Type B pancreatic cell (in vitro differentiated cells): Measurements from ENCODE around the gene MIB2. TPM values are rescaled to one million over a fixed set of nuclear protein-coding genes. Genes with fewer than 3 reads are reported as not detected.

Experiments used
- DNase-seq: peaks from one replicate; pipeline ENCODE4 v3.0.0; 2021; ENCODE audit warnings: mixed read lengths; ENCODE audit not compliant: unreplicated experiment; ENCODE audit errors: extremely low spot score
- H3K27ac Mint-ChIP-seq: 2 replicates; pipeline ENCODE4 v1.8.0; 2021; ENCODE audit warnings: mild to moderate bottlenecking, mixed read lengths
- H3K27me3 Mint-ChIP-seq: 2 replicates; pipeline ENCODE4 v1.8.0; 2021; ENCODE audit warnings: mixed read lengths
- H3K36me3 Mint-ChIP-seq: 2 replicates; pipeline ENCODE4 v1.8.0; 2021; ENCODE audit warnings: mixed read lengths
- H3K4me1 Mint-ChIP-seq: one replicate; pipeline ENCODE4 v1.8.0; 2021; ENCODE audit warnings: mixed read lengths; ENCODE audit not compliant: unreplicated experiment
- H3K4me3 Mint-ChIP-seq: 2 replicates; pipeline ENCODE4 v1.8.0; 2021; ENCODE audit warnings: mild to moderate bottlenecking, mixed read lengths
- H3K9me3 Mint-ChIP-seq: 2 replicates; pipeline ENCODE4 v1.8.0; 2021; ENCODE audit warnings: mixed read lengths
- CTCF ChIP-seq: fragments of 200-600 bp; sonication (generic); conservative IDR thresholded peaks from 2 replicates; pipeline ENCODE4 v1.5.0; 2021; ENCODE audit warnings: antibody characterized with exemption, mild to moderate bottlenecking
- total RNA-seq: library from RNA; stranded (reverse); gene quantifications from 2 replicates; pipeline ENCODE4 v1.2.1, GENCODE V29; 2021; ENCODE audit warnings: low replicate concordance

Gene MIB2
- total RNA-seq, 1 donor from 2014 or later: 114 TPM

DNA sequence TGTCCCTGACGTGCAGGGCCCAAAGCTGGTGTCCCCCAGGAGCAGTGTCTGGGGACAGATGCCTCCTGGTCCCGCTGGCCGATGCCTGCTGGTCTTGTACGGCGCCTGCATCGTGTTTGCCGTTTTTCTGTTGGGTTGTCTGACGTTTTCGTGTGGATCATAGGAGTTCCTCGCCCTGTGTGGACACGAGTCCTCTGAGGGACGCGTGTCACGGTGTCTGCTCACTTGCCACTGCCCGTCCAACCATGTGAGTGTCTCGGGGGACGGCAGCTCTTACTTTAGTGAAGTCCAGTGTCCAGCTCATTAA, 7.4 kb downstream of the MIB2 start:
- Mint-ChIP-seq H3K27ac (no peak overlapping the region), H3K36me3 (no peaks in the 10 kb centered on the region), H3K9me3 (no peaks in the 10 kb centered on the region), H3K4me3 (no peak overlapping the region), H3K4me1 (no peaks in the 10 kb centered on the region), H3K27me3 (no peaks in the 10 kb centered on the region)
- DNase-seq: no peak
- no peak for TF ChIP-seq CTCF

DNA sequence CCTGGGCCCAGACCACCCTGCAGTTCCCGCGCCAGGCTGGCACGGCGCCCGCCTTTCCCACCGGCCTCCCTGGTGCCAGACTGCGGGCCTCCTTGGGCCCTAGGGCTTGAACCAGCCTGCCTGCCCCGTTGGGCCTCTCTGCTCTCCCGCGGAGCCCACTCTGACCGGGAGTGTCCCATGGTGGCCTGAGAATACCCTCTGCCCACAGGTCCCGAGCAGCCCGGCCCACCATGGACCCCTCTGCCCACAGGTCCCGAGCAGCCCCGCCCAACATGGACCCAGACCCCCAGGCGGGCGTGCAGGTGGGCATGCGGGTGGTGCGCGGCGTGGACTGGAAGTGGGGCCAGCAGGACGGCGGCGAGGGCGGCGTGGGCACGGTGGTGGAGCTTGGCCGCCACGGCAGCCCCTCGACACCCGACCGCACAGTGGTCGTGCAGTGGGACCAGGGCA, 7.9 kb downstream of the MIB2 start:
- H3K27ac Mint-ChIP-seq: no peak overlapping the region
- H3K4me3 Mint-ChIP-seq: no peak overlapping the region
- DNase-seq: no peak
- H3K27me3 Mint-ChIP-seq: no peaks in the 10 kb centered on the region
- no peaks in the 10 kb centered on the region for H3K4me1 Mint-ChIP-seq
- no peaks in the 10 kb centered on the region for H3K36me3 Mint-ChIP-seq
- TF ChIP-seq CTCF: no peak
- no peaks in the 10 kb centered on the region for H3K9me3 Mint-ChIP-seq

DNA sequence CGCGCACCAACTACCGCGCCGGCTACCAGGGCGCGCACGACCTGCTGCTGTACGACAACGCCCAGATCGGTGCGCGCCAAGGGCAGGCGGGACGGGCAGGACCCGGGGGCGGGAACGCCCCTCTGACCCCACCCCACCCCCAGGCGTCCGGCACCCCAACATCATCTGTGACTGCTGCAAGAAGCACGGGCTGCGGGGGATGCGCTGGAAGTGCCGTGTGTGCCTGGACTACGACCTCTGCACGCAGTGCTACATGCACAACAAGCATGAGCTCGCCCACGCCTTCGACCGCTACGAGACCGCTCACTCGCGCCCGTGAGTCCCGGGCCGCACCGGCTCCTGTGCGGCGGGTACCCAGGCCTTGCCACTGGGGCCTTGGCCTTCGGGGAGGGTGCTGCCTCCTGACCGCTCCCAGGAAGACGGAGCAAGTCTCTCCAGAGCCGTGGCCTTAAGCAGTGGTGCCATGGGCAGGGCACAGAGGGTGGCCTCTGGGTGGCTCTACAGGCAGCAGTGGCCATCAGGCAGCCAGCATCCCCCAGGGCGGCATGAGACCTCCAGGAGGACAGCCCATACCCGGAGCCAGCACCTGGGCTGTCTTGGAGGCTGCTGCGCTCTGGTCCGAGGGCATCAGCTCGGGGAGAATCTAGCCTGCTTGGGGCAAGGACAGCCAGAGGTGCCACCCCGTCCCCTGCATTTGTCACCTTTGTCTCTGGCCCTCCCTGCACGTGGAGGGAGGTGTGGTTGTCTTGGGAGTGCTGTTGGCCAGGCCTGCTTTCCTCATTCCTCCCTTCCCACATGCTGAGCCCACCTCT, 8.5 kb downstream of the MIB2 start:
- Mint-ChIP-seq H3K36me3 (no peaks in the 10 kb centered on the region), H3K9me3 (no peaks in the 10 kb centered on the region), H3K4me3 (no peak overlapping the region), H3K4me1 (no peaks in the 10 kb centered on the region), H3K27me3 (no peaks in the 10 kb centered on the region), H3K27ac (no peak overlapping the region)
- TF ChIP-seq CTCF: no peak
- DNase-seq: no peak

- Mint-ChIP-seq H3K9me3 (no peaks in the 10 kb centered on the region), H3K4me1 (no peaks in the 10 kb centered on the region), H3K4me3 (no peak overlapping the region), H3K36me3 (no peaks in the 10 kb centered on the region), H3K27me3 (no peaks in the 10 kb centered on the region), H3K27ac (no peak overlapping the region)
- no peak for TF ChIP-seq CTCF
- no peak for DNase-seq
Observed at GRCh38 chr1:1624443-1625403, 9.4 kb downstream of the MIB2 start.

DNA sequence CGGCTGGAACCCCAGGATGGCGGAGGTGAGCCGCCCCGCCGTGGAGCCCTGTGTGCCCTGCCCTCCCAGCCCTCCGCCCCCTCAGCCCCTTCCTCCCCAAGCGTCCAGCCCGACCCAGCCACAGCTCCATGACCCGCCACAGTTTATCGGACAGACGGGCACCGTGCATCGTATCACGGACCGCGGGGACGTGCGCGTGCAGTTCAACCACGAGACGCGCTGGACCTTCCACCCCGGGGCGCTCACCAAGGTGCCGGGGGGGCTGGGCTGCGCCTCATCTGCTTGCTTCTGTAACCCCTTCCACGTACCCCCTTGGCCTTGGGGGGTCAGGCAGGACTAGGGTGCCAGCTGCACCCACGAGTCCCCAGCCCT, 10.1 kb downstream of the MIB2 start:
- Mint-ChIP-seq H3K4me1 (no peaks in the 10 kb centered on the region), H3K9me3 (no peaks in the 10 kb centered on the region), H3K27ac (no peak overlapping the region), H3K36me3 (no peaks in the 10 kb centered on the region), H3K27me3 (peaks cover 2% of the 10 kb centered on the region), H3K4me3 (no peak overlapping the region)
- DNase-seq: peak; percentile 67
- no peak for TF ChIP-seq CTCF
